Stimulated activated CD8-positive, alpha-beta memory T cell treated with anti-CD3 and anti-CD28 coated beads, Interleukin-4, amount 100 ng/mL, for 1 hour (primary cell): Measurements from ENCODE around the gene HHIPL2.
"Not testable (repeated sequence)": the region's sequence is repeated elsewhere in the genome, so short reads cannot be mapped to it uniquely, and the experiment has no call there.

ENCODE experiments used
- DNase-seq, 2 donors: peaks; one replicate each; pipeline ENCODE4 v3.0.0-alpha.2; 2020; ENCODE audit warnings: low read depth in 2 of 2, low spot score in 1 of 2

HHIPL2 gene

DNA sequence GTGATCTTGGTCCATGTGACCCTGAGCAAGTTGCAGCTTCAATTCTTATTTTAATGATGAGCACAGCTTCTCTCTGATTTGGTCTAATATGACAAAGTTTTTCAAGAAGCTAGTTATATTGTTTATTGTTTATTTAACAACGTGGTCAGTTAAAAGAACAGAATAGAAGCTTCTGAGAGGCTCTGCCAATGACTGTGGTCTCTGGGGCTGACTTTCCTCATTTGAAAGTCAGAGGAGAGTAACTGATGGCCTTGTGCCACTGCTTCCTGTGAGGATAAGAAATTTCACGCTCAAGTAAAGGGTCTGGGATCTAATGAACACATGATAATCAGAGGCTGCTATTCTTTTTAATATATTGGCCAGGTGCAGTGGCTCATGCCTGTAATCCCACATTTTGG, 7.3 kb downstream of the HHIPL2 start:
- no peak for DNase-seq

DNA sequence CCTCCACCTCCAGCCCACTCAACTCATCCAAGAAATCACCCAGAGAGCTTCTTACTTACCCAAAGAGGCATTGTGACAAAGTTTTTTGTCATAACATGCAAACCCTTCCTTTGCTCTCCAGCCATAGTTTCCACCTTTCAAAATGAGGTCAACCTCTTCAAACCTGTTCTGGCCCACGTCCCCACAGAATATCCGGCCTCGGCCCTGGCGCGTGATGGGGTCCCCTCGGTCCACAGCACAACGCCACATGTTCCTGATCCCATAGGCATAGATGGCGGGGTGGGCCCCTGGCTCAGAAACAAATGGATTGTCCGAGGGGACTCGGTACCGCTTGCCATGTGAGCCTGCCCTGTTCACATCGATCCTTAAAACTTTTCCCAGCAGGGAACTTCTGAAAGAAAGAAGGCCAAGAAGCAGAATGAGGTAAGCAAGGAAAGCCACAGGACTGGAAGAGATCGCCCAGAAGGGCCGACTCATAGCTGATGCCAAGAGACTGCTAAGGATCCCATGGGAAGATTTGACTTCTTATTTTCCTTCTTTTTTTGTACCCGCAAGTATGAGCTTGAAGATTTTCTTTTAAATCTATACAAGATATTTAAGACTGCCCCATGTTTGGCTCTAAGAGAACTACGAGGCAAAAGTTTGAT, 7.8 kb downstream of the HHIPL2 start:
- DNase-seq, result no peak

DNA sequence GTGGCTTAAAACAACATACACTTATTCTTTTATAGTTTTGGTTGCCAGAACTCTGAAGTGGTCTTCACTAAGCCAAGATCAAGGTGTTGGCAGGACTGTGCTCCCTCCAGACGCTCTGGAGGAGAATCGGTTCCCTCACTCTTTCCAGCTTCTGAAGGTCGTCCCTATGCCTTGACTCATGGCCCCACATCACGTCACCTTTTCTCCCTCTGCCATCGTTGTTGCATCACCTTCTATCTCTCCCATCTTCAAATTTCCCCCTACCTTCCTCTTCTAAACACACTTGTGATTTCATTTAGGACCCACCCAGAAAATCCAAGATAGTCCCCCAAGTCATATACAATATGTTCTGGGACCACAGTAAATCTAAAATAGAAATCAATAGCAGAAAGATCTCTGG, 12.4 kb downstream of the HHIPL2 start:
- no peak for DNase-seq

DNA sequence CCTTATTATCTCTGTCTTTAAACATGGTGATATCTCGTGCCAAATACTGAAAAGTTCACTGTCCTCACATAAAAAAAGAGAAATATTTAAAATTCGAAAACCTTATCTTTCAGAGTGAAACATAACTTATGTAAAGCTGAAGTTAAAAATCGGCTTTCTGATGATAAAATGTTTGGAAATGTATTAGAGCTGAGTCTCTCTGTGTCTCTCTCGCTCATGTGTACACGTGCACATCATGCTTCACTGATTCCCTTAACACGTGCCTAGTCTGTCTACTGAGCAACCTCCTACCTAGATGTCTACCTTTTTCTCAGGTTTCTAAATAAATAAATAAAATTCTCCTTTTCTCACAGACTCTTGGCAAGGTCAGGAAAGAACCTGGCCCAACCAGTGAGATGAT, 17.1 kb downstream of the HHIPL2 start:
- no peak for DNase-seq

DNA sequence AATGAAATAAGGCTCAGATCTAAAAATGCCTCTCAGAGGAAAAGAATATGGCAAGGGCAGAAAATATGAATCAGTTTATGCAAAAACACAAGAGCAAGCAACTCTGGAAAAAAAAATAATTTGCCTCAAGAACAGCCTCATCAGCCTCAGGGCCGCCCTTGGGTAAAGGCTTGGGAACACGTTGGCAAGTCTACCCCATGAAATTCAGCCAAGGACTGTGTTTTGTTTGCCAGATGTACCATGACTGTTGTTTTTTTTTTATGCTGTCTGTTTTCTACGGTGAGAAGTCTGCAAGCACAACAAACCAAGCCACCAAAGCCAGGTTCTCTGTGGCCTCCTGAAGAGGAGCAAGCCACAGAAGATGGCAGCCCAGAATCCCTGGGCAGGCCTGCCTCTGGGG, 18.0 kb downstream of the HHIPL2 start:
- no peak for DNase-seq

DNA sequence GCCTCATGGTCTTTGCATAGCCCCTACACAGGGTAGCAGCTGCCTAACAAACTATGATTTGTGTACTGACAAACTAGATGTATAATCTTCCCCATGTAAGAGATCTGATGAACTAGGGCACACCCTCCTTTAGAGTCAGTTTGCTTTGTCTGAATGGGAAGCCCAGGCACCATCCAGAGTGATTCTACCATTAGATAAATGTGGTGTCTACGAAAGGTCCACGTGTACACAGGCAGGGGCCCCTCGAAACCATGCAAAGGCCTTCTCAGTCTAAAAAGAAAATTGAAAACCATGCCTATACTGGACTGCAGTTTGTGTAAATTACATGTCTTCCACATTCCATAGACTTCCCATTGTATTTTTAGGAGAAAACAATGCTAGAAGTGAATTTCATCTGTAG, 18.7 kb downstream of the HHIPL2 start:
- DNase-seq, result no peak

DNA sequence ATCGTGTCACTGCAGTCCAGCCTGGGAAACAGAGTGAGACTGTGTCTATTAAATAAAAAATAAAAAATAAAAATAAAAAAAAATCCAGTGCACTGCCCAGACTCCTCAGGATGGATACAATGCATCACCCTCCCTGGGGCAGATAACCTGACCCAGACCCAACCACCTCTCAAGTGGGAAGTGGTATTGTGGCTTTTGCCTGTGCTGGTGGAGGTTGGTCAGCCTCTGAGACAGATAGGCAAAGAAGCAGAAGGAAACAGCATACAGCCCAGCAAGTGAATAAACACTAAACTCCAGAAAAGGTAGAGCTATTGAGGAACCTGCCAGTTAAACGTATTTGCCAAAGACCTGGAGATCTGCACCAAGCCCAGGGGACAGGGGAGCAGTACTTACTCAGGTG, 22.0 kb downstream of the HHIPL2 start:
- DNase-seq, result no peak

DNA sequence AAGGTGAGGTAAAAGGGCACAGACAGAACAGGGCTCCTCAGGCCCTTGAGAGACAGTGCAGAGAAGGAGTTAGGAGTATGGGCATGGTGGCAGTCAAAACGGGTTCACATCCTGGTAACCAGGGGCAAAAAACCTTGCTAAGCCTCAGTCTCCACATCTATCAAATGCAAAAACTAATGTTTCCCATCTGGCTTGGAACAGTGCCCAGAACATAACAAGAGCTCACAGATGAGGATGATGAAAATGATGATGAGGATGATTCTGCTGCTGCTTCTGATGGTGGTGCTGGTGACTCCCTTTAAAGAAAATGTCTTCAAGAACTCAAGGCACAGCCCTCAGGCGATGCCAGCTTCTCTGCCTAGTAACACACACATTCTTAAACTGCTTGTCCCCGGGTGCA, 24.1 kb downstream of the HHIPL2 start:
- DNase-seq, result no peak

DNA sequence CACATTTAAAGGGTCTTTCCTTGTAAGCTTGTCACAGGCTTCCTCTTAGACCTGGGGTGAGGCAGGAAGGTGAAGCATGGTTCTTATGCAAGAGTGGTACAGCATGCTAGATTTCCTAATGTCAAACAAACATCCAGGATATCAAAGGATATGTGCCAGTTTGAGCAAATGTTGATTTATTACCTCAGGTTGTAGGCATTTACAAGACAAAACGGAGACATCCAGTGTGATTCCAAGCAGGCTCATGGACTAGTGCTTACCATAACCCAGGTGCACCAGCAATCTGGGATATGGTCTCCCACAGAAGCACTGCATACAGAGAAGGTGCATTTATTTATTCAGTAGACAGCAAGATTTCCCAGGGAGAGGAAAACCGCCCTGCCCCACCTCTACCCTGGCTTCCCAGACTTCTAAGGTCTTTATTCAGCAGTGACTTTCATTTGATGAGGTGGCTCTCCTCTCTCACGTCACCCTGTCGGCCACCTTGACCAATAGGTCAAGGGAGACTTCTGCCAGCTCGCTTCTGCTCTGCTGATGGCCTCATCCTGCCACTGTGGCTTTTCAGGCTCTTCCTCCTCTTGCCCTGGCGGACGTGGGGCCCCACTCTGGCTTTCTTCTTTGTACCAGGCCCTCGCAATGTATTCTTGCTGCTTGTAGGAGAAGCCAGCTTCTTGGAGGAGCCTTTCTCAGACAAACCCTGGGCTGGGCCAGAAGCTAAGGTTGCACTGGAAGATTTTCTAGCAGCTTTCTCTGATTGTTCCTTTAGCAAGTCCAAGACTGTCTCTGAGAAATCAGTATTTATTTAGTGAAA, 25.6 kb downstream of the HHIPL2 start:
- DNase-seq, result no peak

DNA sequence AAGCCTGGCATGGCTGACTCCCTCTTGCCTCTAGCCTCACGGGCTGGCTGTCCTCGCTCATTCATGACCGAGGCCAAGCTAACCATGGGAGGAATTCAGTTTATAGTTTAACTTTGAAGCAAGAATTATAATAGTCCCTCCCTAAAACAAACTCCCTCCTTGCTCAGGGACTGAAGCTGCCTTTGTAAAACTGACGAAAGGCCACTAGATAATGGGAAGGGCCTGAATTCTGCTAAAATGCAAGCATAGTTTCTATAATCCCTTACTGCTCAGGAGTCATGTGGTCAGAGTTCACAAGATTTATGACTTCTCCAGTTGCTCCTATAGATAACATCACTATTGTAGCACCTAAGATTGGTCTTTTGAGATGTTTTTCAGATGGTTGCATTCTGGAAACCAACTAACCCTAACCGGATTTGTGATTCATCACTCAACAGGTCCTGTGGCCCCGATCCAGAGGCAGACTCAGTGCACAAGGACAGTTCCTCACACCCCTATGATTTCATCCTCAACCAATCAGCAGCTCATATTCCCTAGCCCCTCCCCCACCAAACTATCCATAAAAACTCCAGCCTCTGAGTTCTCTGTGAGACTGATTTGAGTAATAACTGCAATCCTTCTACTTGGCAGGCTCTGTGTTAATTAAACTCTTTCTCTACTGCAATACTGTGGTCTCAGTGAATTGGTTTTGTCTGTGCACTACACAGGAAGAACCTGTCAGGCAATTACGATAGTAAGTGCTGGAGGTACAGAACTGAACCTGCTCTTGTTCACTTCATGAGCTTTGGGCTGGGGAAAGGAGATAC, 26.4 kb downstream of the HHIPL2 start:
- no peak for DNase-seq

DNA sequence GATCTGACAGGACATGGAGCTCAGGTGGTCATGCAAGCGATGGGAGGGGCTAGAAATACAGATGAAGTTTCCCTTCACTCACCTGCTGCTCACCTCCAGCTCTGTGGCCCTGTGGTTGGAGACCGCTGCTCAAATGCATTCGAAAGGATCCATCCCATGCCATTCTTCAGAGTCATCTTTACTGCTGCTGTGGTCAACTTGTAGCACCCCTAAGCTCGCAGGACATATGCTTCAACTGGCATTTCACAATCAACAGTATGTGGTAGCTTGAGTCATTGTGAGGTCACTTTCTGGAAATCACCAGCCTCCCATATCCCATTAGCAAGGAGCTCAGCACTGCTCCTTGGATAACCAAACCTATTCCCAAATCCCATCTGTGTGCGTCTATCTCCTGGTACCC, 58.4 kb downstream of the HHIPL2 start:
- not testable (repeated sequence) for DNase-seq

DNA sequence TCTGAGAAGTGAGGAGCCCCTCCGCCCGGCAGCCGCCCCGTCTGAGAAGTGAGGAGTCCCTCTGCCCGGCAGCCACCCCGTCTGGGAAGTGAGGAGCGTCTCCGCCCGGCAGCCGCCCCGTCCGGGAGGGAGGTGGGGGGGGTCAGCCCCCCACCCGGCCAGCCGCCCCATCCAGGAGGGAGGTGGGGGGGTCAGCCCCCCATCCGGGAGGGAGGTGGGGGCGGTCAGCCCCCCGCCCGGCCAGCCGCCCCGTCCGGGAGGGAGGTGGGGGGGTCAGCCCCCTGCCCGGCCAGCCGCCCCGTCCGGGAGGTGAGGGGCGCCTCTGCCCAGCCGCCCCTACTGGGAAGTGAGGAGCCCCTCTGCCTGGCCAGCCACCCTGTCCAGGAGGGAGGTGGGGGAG, 60.1 kb downstream of the HHIPL2 start:
- DNase-seq, result not testable (repeated sequence)

DNA sequence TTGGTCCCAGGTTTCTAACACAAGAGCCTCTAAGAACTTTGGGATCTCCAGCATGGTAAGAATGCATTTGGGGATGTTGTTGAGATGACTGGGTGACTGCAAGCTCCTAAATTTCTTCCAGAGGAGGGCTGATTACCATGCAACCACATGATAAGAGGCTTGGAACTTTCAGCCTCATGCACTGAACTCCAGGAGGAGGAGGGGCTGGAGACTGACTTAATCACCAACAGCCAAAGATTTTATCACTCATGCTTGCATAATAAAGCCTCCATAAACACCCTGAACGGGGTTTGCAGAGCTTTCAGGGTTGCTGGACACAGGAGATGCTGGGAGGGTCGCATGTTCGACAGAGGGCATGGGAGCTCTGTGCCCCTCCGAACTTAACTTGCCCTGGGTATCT, 63.9 kb downstream of the HHIPL2 start:
- DNase-seq, result not testable (repeated sequence)

DNA sequence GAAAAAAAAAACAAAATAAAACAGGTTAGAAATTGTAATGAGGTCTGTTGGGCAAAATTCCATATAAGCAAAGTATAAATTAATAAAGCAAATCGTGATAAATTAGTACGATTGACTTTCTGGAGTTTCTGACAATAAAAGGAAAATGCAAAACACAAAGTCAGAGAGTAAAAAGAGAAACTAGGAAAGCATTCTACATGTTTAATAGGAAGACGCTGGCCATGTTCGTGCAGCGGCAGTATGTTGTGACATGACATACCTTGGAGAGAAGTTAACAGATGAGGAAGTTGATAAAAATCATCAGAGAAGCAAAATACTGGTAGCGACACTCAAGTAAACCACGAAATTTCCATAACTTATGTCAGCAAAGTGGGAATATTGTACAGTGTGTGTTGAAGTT, 68.3 kb downstream of the HHIPL2 start:
- DNase-seq, result not testable (repeated sequence)

DNA sequence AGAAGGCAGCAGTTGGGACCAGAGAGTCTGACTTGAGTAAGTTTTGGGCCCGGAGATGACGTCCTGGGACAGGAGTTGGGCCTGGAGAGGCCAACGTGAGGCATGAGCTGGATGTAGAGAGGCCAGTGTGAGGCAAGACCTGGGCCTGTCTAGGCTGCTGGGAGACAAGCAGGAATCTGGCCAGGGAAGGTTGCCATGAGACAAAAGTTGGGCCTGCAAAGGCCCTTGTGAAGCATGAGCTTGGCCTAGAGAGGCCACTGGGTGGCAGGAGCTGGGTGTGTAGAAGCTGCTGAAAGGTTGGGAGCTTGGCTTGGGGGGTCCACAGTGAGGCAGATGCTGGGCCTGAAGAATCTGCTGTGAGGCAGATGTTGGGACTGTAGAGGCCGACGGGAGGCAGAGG, 71.5 kb downstream of the HHIPL2 start:
- DNase-seq, result not testable (repeated sequence)

DNA sequence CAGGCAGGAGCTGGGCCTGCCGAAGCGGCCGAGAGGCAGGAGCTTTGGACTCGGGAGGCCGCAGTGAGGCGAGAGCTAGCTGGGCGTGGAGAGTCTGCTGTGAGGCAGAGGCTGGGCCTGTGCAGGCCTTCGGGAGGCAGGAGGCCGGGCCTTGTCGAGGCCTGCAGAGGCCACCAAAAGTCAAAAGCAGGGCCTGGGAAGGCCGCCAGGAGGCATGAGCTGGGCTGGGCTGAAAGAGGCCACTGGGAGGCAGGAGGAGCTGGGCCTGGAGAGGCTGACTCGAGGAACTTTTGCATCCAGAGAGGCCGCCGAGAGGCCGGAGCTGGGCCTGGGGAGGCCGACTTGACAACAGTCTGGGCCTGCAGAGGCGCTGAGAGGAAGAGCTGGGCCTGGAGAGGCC, 74.2 kb downstream of the HHIPL2 start:
- not testable (repeated sequence) for DNase-seq

DNA sequence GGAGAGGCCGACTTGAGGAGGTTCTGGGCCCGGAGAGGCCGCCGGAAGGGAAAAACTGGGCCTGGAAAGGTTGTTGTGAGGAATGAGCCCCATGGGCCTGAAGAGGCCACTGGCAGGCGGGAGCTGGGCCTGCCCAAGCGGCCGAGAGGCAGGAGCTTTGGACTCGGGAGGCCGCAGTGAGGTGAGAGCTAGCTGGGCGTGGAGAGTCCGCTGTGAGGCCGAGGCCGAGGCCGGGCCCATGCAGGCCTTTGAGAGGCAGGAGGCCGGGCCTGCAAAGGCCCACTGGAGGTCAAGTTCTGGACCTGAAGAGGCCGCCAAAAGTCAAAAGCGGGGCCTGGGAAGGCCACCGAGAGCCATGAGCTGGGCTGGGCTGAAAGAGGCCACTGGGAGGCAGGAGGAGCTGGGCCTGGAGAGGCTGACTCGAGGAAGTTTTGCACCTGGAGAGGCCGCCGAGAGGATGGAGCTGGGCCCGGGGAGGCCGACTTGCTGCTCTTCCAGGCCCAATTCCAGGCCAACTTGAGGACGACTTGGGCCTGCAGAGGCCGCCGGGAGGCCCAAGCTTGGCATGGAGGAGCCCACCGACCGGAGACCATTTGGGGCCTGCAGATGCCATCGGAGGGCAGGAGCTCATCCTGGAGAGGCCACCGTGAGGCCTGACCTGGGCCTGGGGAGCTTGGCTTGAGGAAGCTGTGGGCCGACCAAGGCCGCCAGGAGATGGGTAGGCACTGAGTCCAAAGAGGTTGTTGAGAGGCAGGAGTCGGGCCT, 74.9 kb downstream of the HHIPL2 start:
- not testable (repeated sequence) for DNase-seq
